Progenitor cell of endocrine pancreas (in vitro differentiated cells): Measurements from ENCODE around the gene FREY1. TPM values are rescaled to one million over a fixed set of nuclear protein-coding genes. Genes with fewer than 3 reads are reported as not detected.

Experiments used
- DNase-seq: peaks from one replicate; pipeline ENCODE4 v3.0.0; 2021; ENCODE audit warnings: low spot score; ENCODE audit not compliant: unreplicated experiment
- H3K27ac Mint-ChIP-seq: 2 replicates; pipeline ENCODE4 v1.8.0; 2021; ENCODE audit warnings: mild to moderate bottlenecking, moderate library complexity, mixed read lengths
- H3K27me3 Mint-ChIP-seq: 2 replicates; pipeline ENCODE4 v1.8.0; 2021; ENCODE audit warnings: mixed read lengths
- H3K36me3 Mint-ChIP-seq: 2 replicates; pipeline ENCODE4 v1.8.0; 2022; ENCODE audit warnings: mixed read lengths; ENCODE audit not compliant: insufficient read depth
- H3K4me1 Mint-ChIP-seq: 2 replicates; pipeline ENCODE4 v1.8.0; 2021; ENCODE audit warnings: low read depth, mixed read lengths
- H3K4me3 Mint-ChIP-seq: 2 replicates; pipeline ENCODE4 v1.8.0; 2021; ENCODE audit warnings: low read depth, mild to moderate bottlenecking, moderate library complexity, mixed read lengths
- H3K9me3 Mint-ChIP-seq: 2 replicates; pipeline ENCODE4 v1.8.0; 2021; ENCODE audit warnings: low read depth, mixed read lengths
- CTCF ChIP-seq: fragments of 200-600 bp; sonication (generic); IDR thresholded peaks from one replicate; pipeline ENCODE4 v1.5.0; 2021; ENCODE audit warnings: antibody characterized with exemption, mild to moderate bottlenecking; ENCODE audit not compliant: unreplicated experiment
- total RNA-seq: library from RNA; stranded (reverse); gene quantifications from 2 replicates; pipeline ENCODE4 v1.2.1, GENCODE V29; 2021

FREY1 gene
- total RNA-seq, 1 donor from 2014 or later: 3.7 TPM

GRCh38 chr11:45924927-45925326 lies 17.9 kb upstream of the FREY1 start:
- Mint-ChIP-seq H3K4me3 (no peak overlapping the region), H3K9me3 (no peaks in the 10 kb centered on the region), H3K4me1 (peaks cover 15% of the 10 kb centered on the region), H3K27me3 (peaks cover 8% of the 10 kb centered on the region), H3K27ac (no peak overlapping the region), H3K36me3 (peaks cover under 1% of the 10 kb centered on the region)
- TF ChIP-seq CTCF: no peak
- DNase-seq: no peak

GRCh38 chr11:45924036-45924915 lies 17.2 kb upstream of the FREY1 start:
- peaks cover 16% of the 10 kb centered on the region for H3K4me1 Mint-ChIP-seq
- peaks cover 8% of the 10 kb centered on the region for H3K27me3 Mint-ChIP-seq
- H3K36me3 Mint-ChIP-seq: no peaks in the 10 kb centered on the region
- TF ChIP-seq CTCF: no peak
- H3K9me3 Mint-ChIP-seq: no peaks in the 10 kb centered on the region
- peak overlapping the region; percentile 88 for H3K27ac Mint-ChIP-seq
- H3K4me3 Mint-ChIP-seq: peak overlapping the region; percentile 69
- no peak for DNase-seq

GRCh38 chr11:45922425-45923082 lies 15.5 kb upstream of the FREY1 start, which contains the start of gene LARGE2:
TSS of gene LARGE2 (plus strand) at chr11:45922656. CDS start at chr11:45922883, 227 bp downstream.
- peak within 1 kb of the TSS; percentile 80 for H3K4me3 Mint-ChIP-seq
- H3K36me3 Mint-ChIP-seq: no peaks in the 10 kb centered on the region

GRCh38 chr11:45921561-45922424 lies 14.7 kb upstream of the FREY1 start:
- peak; percentile 93 for DNase-seq
- Mint-ChIP-seq H3K4me3 (peak overlapping the region; percentile 74), H3K27ac (peak overlapping the region; percentile 97), H3K27me3 (peaks cover 8% of the 10 kb centered on the region), H3K36me3 (no peaks in the 10 kb centered on the region), H3K9me3 (no peaks in the 10 kb centered on the region), H3K4me1 (peaks cover 24% of the 10 kb centered on the region)
- TF ChIP-seq CTCF: no peak

More at GRCh38 chr11:45922425-45923082, 15.5 kb upstream of the FREY1 start, which contains the start of gene LARGE2:
- Mint-ChIP-seq H3K4me1 (peaks cover 21% of the 10 kb centered on the region), H3K9me3 (no peaks in the 10 kb centered on the region), H3K27ac (peak within 1 kb of the TSS; percentile 97), H3K27me3 (peaks cover 8% of the 10 kb centered on the region)
- TF ChIP-seq CTCF: no peak
- no peak for DNase-seq
